Skeletal muscle cell (primary cell): Measurements from ENCODE around the gene MYZAP.

ENCODE experiments used
- DNase-seq: peaks from one replicate; pipeline ENCODE4 v3.0.0-alpha.2; 2010; ENCODE audit warnings: low read depth
- H3K4me3 ChIP-seq: 2 replicates; pipeline ENCODE4 v1.5.1; 2011; ENCODE audit warnings: low read depth, mild to moderate bottlenecking, control low read depth, low read length, moderate library complexity

Gene MYZAP

DNA sequence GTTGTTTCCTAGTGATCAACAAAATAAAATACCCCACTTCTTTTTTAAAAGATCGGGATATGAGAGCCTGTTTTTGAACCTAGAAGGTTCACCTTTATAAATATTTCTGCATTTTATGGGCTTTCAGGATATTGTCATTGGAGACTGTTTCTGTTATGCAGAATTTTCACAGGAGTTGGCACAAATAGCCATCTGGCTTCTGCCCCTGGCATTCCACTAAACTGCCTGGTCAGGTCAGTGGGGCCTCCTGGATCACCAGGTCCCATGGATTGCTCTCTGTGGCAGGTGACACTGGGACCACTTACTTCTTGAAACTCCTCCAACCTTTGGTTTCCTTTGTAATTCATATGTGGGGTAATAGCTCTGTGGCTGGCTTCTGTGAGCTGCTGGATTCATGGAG is 89.3 kb downstream of the MYZAP start:
- no peak overlapping the region for H3K4me3 ChIP-seq
- no peak for DNase-seq

DNA sequence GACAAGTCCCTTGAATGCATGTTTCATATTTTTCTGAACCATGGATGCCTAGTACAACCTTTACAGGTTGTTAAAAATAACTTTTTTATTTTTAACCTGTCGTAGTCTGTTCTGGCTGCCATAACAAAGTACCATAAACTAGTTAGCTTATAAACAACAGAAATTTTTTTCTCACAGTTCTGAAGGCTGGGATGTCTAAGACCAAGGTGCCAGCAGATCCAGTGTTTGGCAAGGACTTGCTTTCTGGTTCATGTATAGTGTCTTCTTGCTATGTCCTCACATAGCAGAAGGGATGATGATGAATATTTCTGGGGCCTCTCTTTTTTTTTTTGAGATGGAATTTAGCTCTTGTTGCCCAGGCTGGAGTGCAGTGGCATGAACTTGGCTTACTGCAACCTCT is 91.8 kb downstream of the MYZAP start:
- DNase-seq, result no peak
- H3K4me3 ChIP-seq, result no peak overlapping the region

DNA sequence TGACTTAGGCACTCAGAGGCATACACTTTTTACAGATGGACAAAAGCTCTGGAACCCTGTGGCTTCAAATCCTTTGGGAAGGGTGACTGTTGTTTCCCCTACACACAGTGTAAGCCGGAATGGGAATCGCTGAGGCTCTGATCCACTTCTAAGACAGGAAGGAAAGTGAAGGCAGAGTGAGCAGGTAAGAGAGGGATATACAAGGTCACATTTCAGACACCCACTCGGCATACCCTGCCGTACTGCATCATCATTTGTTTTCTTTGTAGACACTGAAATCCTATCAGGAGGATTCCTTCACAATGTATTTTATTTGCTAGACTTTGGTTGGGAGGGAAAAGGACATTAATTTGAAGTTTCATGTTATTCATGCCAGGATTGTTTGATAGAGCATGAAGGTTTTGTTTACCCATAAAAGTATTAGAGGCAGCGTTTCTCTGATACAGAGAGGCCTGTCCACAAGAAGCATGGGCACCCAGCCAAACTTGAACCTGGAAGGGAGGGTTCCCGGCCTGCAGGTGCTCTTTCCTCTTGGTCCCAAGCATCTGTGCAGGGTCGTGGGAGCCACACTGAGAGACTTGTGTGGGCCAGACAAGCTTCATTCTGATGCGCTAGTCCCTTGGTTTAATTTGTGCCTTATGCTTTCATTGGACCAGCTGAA is 92.9 kb downstream of the MYZAP start:
- no peak for DNase-seq
- H3K4me3 ChIP-seq, result no peak overlapping the region

DNA sequence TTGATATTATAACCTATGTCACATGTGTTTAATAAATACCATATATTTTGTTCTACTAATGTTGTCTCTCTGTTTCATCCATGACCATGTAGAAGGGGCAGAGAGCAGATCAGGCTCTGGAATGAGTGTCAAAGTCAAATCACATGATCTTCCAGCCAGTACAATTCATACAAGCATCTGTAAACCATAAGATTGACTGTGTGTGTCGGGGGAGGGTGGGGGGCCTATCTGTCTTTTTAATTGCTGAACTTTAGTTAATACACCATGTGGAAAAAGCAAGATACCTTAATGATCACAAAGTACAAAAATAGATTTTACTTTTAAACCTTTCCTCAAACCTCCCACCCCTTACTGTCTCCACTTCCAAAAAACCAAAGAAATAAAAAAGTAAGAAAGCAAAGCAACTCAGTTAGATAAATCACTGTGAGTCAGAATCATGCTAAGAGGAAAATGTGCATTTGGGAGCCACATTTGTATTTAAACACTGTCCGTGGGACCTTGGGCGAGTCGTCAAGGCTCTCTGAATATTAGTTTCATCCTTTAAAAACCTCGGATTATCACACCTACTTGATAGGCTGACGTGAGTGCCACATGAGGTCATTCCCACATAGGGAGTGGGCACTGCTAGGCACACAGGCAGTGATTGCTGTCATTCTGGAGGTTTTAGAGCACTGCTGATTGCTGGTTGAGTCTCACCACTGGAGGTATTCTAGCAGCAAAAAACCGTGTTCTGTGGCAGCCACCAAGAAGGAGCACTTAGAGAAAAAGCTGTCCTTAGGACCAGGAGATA is 93.8 kb downstream of the MYZAP start:
- DNase-seq, result no peak
- no peak overlapping the region for H3K4me3 ChIP-seq

DNA sequence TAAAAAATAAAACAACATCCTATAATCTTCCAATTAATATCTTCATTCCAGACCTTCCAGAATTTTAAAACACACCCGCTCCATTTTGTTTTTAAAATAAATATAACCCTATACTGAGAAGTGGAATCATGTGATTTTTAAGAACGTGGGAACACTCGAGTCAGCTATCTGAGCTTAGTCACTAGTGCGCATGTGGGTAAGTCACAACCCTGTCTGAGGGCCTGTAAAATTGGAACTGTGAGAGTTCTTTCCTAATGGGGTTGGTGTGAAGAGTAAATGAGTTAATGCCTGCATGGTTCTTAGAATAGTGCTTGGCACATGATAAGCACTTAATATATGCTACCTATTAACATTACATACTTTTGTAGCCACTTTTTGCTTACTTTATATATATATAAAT is 95.0 kb downstream of the MYZAP start:
- DNase-seq, result no peak
- no peak overlapping the region for H3K4me3 ChIP-seq

DNA sequence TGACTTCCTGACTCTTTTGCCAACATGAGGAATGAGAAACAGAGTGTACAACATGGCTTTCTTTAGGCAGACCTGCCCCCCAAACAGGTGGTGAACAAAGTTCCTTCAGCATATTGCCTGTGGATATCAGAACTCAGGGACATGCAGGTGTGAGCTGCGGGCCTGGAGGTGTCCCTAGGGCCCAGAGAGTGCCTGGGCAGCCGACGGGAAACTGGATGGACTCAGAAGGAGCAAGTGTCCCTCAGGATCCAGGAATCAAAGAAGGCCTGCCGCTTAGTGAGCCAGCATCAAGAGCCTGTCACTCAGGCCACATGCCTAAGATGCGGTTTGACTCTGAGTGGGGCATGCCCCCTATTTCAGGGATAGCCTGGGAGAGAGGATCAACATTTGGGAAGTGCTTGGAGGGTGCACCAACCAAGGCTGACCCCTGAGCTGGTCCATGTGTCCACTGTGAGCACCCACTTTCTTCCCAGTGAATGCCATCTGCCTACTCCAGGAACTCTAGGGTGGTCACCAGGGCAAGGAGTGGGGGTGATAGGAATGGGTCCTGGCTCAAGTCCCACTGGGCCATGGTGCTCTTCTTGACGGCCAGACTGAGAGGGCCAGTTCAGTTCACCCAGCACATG is 98.8 kb downstream of the MYZAP start:
- H3K4me3 ChIP-seq, result no peak overlapping the region
- no peak for DNase-seq

DNA sequence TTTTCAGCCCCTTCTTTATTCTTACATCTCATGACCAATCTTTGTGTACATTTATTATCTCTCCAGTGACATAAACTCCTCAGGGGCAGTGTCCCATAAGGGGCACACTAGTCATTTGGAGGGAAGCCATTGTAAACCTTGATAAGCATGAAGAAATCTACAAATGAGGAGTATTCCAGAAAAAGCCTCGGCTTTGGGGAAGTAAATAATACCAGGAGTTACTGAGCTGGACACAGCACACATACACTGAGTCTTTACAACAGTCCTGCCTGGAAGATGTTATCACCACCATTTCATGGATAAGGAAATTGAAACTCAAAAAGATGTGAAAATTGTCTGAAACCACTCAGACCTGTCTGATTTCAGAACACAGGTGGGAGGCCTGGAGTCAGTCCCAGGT is 99.4 kb downstream of the MYZAP start:
- DNase-seq, result no peak

DNA sequence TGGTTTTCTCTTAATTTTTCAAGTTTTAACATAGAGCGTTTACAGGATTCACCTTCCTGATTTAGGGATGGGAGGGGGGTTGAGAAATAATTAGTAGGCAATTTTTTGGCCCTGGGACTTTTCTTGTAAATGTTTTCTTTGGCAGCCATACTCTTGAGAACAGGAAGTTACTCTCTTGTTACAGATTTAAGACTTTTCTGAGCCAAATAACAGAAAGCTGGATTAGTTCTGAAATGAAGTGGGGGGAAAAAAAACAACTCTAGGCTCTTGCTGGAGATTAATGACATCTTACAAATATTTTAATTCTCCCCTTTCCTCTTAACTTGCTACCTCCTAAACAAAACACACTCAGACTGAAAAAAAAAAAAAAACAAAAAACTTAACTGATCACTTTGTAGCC is 101.0 kb downstream of the MYZAP start:
- DNase-seq, result peak; percentile 47
- no peak overlapping the region for H3K4me3 ChIP-seq

More for the DNA sequence above, 99.4 kb downstream of the MYZAP start:
- H3K4me3 ChIP-seq, result no peak overlapping the region

DNA sequence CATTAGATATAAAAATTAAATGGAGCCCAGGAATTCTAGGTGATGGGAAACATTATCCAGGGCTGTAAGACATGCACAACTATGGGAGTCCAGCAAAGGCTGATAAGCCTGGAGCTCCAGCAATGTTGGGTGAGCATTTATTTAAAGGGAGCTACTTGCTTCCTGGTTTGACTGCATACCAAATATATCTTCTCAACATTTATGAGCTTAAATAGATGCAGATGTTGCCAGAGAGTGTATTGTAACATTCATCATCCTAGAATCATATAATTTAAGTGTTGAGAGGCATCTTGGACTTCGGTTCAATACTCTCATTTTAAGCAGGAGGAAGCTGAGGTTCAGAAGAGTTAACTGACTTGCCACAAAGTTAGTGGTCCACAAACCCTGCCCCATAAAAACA is 102.6 kb downstream of the MYZAP start:
- H3K4me3 ChIP-seq, result no peak overlapping the region
- no peak for DNase-seq

DNA sequence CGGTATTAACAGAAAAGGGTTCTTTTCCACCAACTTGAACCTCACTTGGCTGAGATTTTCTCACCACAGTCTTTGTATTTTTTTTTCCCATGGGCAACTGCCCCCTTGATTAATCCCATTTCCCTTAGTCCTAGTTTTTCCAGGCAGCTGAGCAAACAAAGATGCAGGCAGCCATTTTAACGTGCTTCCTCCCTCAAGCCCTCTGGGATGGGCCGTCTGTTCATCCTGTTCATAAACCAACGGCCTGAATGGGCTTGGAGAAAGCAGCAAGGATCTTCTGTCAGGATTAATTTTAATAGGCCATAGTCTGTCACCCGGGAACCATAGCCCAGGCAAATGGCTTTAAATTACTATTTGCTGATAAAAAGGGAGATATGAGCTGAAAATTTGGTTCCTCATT is 104.4 kb downstream of the MYZAP start:
- DNase-seq, result no peak
- H3K4me3 ChIP-seq, result no peak overlapping the region

DNA sequence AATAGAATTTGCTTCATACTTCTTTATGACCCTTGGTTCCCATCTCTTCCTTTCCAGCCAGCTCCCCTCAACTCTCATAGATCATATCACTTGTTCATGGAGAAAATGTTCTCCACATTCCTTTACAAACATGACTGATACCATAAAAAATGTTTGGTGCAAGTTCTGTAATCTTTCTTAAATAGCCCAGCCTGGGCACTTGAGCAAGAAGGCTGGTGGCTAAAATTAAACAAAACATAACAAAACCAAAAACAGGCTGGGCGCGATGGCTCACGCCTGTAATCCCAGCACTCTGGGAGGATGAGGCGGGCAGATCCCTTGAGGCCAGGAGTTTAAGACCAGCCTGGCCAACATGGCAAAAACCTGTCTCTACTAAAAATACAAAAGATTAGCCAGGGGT is 105.9 kb downstream of the MYZAP start:
- no peak for DNase-seq
- H3K4me3 ChIP-seq, result no peak overlapping the region

DNA sequence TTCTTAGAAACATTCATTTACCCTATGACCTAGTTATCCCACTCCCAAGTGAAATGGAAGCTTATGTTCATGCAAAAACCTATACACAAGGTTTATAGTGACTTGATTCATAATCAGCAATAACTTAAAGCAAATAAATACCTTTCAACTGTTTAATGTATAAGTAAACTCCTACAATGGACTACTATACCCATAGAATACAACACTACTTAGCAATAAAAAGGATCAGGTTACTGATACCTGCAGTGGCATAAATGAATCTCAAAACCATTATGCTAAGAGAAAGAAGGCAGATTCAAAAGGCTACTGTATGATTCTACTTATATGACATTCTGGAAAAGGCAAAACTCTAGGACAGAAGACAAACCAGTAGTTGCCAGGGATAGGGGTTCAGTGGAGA is 106.5 kb downstream of the MYZAP start:
- no peak for DNase-seq
- H3K4me3 ChIP-seq, result no peak overlapping the region

DNA sequence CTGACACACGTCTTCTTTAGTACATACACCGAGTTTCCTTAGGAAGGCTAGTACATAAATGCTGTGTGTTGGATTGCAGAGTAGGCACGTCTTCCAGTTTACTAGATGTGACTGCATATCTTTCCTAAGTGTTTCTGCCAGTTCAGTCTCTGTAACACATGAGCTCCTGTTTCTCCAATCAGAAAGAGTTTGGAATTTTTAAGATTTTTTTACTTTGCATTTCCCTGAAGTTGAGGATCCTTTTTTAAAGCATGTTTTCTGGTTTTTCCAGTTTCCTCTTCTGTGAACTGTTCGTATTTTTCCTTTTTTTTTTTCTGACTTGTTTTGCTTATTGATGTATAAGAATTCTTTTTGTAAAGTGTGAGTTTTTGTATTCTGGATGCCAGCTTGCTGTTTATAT is 107.3 kb downstream of the MYZAP start:
- H3K4me3 ChIP-seq, result no peak overlapping the region
- DNase-seq, result no peak

DNA sequence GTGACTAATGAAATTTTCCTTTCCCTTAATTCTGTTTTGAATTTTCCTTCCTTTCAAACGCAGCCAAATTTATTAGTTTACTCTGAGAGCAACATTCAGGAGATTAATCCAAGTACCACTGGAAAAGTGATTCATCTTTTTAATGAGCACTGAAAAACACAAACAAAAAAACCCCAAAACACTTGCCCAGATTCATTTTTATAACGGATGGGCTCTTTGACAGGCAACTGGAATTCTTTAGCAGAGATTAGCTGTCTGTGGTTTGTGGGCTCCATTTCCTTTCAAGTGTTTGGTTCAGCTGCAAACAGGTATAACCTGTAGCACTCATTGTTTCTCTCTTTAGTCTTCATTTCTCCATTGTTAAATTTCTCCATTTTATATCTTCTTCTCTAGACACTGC is 111.7 kb downstream of the MYZAP start:
- H3K4me3 ChIP-seq, result no peak overlapping the region
- DNase-seq, result no peak

DNA sequence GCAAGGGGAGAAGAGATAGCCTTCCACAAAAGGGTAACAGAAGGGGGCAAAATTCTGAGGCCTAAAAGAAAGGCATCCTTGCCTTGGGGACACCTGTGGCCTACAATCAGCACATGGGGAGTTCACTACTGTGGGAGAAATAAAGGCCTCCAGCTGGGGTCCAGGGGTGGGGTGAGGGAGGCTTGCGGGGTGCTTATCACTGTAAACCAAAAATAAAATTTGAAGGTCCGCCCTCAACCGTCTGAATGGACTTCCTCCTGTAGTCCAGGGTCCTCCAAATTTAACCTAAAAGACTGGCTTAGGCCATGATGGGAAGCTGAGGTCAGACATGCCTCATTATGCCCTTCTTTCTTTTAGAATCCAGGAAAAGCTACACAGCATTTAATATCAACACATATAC is 112.7 kb downstream of the MYZAP start:
- H3K4me3 ChIP-seq, result no peak overlapping the region
- DNase-seq, result no peak

DNA sequence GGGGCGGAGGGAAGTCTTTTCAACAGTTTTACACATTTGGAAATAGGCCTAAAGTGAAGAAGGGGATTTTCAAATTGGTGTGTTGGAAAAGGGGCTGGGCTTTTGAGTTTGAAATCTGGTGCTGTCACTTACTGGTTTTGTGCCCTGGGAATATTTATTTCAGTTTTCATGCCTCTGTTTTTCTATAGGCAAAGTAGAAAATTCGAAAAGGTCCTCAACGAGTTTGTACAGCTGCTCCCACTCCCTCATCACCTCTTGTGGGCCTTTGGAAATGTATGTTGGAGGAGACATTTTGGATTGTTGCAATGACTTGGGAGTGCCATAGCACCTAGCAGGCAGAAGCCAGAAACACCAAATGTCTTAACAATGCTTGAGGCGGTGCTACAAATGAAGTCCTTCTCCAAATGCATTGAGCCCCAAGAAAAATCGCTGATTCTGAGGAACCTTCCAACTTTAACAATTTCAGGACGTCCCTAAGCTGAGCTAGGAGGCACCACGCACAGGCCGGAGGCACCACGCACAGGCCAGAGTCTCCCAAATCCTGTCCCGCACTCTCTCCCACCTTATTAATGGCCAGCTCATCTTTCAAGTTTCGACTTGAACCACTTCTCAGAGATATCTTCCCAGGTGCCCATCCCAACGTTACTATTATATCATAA is 114.2 kb downstream of the MYZAP start:
- no peak for DNase-seq
- H3K4me3 ChIP-seq, result peak overlapping the region; percentile 93

DNA sequence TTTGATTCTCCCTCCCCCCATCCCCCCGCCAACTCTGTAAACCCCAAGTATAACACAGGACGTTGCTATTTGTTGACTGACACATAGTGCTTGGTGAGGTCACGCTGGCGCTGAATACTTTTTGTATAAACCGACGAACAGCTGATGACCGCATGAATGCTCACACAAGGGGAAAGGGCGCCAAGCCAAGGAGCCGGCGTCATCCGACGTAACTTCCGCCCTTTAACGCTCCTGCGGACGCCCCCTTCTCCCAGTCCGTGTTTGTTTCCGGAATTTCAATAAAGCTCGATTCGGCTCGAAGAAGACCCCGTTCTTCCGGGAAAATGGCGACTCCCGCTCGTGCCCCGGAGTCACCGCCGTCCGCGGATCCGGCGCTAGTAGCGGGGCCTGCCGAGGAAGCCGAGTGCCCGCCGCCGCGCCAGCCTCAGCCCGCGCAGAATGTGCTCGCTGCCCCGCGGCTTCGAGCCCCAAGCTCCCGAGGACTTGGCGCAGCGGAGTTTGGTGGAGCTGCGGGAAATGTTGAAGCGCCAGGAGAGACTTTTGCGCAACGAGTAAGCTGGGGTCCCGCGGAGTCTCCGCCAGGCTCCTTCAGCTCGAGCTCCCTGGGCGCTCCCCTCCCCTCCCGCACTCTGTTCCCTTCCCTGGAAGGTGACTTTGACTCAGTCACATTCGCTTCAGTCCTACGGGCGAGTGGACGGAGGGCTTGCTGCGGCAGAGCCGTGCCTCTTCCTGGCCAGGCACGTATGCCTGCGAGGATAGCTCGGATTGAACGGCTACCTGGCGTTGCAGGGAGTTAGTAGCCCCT is 114.9 kb downstream of the MYZAP start, which contains the start of gene POLR2M:
Gene POLR2M (plus strand): TSS at position 310 of the 805 bp plus-strand sequence. CDS start 129 bp downstream, at position 439.
- peak within 1 kb of the TSS; percentile 93 for H3K4me3 ChIP-seq
- DNase-seq, result peak; percentile 97

DNA sequence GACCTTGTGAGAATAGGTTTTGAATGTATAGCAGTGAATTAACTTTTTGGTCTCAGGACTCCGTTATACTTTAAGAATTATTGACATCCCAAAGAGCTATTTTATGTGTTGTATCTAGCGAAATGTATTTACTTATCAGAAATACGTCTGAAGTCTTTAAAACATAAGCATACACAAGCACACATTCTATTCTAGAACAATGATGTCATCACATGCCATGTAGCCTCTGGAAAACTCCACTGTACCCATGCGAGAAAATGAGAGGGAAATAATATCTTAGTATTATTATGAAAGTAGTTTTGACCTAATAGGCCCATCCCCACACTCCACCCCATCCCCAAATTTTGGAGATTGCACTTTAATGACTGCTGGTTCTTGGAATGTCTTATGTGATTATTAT is 116.3 kb downstream of the MYZAP start:
- H3K4me3 ChIP-seq, result peak overlapping the region; percentile 93
- DNase-seq, result no peak

DNA sequence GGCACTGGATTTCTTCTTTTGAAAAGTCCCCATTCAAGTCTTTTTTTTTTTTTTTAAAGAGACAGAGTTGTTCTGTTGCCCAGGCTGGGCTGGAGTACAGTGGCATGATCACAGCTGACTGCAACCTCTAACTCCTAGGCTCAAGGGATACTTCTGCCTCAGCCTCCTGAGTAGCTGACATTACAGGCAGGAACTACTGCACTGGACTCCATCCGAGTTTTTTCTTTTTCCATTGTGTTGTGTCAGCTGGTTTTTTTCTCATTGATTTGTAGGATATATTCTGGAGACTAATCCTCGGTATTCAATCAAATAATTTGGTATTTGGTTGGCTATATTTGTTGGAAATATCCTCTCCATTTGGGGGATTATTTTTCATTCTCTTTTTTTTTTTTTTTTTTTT is 126.6 kb downstream of the MYZAP start:
- no peak overlapping the region for H3K4me3 ChIP-seq
- DNase-seq, result no peak
